Caki2 (cell line): ENCODE measurements around the gene TULP3. TPM values are rescaled to one million over a fixed set of nuclear protein-coding genes. Genes with fewer than 3 reads are reported as not detected.
"Not testable (repeated sequence)": the region's sequence is repeated elsewhere in the genome, so short reads cannot be mapped to it uniquely, and the experiment has no call there.

ENCODE experiments used
- DNase-seq: peaks from one replicate; pipeline ENCODE4 v3.0.0-alpha.2; 2015; ENCODE audit warnings: low read depth
- in situ Hi-C: cut with HindIII; loops from 2 replicates; pipeline ENCODE4 v1.10.0; 2016; ENCODE audit warnings: low sequenced_read_pairs, low pct_unique_long_range_greater_than_20kb, mixed read lengths
- total RNA-seq: library from RNA; depleted of rRNA; stranded (reverse); fragments of >200 nt; shearing (Covaris generic); gene quantifications from 2 replicates; pipeline ENCODE4 v1.2.3, GENCODE V29; 2014; ENCODE audit warnings: low replicate concordance

Gene TULP3
- total RNA-seq, 1 experiment from 2014 or later = 57.9 TPM

GRCh38 chr12:2868986-2869632 lies 21.6 kb upstream of the TULP3 start:
- DNase-seq, in situ Hi-C loops: not testable (repeated sequence)

- peak; percentile 66 for DNase-seq
- in situ Hi-C loops = no loop called here
Observed at GRCh38 chr12:2876431-2877046, 14.2 kb upstream of the TULP3 start.

GRCh38 chr12:2877047-2877952 lies 13.4 kb upstream of the TULP3 start, which contains the start of the genes FOXM1 and RHNO1:
Gene FOXM1, minus strand, starts transcription at chr12:2877174. Its CDS starts 2,696 bp downstream, at chr12:2874478.
Gene RHNO1, plus strand, starts transcription at chr12:2877223. Its CDS starts 8,144 bp downstream, at chr12:2885367.
- DNase-seq = peak; percentile 77
- in situ Hi-C loops = no loop called here

GRCh38 chr12:2877953-2878732 lies 12.5 kb upstream of the TULP3 start:
- in situ Hi-C loops = no loop called here
- DNase-seq = peak; percentile 50

- DNase-seq = no peak
- in situ Hi-C loops = no loop called here
Observed at GRCh38 chr12:2879853-2880252, 10.8 kb upstream of the TULP3 start.

- peak; percentile 33 for DNase-seq
- in situ Hi-C loops = no loop called here
Observed at GRCh38 chr12:2884810-2885209, 5.9 kb upstream of the TULP3 start.

- in situ Hi-C loops = no loop called here
- DNase-seq = no peak
Observed at GRCh38 chr12:2886768-2887450, 3.8 kb upstream of the TULP3 start.

- in situ Hi-C loops = no loop called here
- no peak for DNase-seq
Observed at GRCh38 chr12:2890001-2890387, 697 bp upstream of the TULP3 start.

GRCh38 chr12:2891240-2892053 lies 756 bp downstream of the TULP3 start:
- DNase-seq = peak; percentile 58
- in situ Hi-C loops = no loop called here

- no peak for DNase-seq
- in situ Hi-C loops = no loop called here
Observed at GRCh38 chr12:2892246-2892645, 1.6 kb downstream of the TULP3 start.

- in situ Hi-C loops = no loop called here
- DNase-seq = peak; percentile 39
Observed at GRCh38 chr12:2893007-2893406, 2.3 kb downstream of the TULP3 start.

GRCh38 chr12:2895051-2895451 lies 4.4 kb downstream of the TULP3 start:
- in situ Hi-C loops = no loop called here

GRCh38 chr12:2895511-2895910 lies 4.8 kb downstream of the TULP3 start:
- no peak for DNase-seq
- in situ Hi-C loops = no loop called here

More at GRCh38 chr12:2895051-2895451, 4.4 kb downstream of the TULP3 start:
- no peak for DNase-seq

- DNase-seq = no peak
- in situ Hi-C loops = no loop called here
Observed at GRCh38 chr12:2897418-2897817, 6.7 kb downstream of the TULP3 start.

GRCh38 chr12:2900642-2901041 lies 10.0 kb downstream of the TULP3 start:
- in situ Hi-C loops = no loop called here
- DNase-seq = no peak

- in situ Hi-C loops = no loop called here
- no peak for DNase-seq
Observed at GRCh38 chr12:2902272-2902880, 11.7 kb downstream of the TULP3 start.

GRCh38 chr12:2904260-2904659 lies 13.6 kb downstream of the TULP3 start:
- DNase-seq = peak; percentile 86
- in situ Hi-C loops = no loop called here
